HL-60/S4 treated with retinoic acid at 250 ng/mL for 4 days and 3 days (cell line): ENCODE measurements around the gene ACSF2.
"Not testable (repeated sequence)": the region's sequence is repeated elsewhere in the genome, so short reads cannot be mapped to it uniquely, and the experiment has no call there.

Source experiments
- in situ Hi-C: fragments of 300-500 bp; cut with MboI; formaldehyde crosslinking; loops from 2 replicates; pipeline ENCODE4 v1.7.0; 2022; ENCODE audit warnings: low sequenced_read_pairs

The ACSF2 gene

GRCh38 chr17:50425682-50426471 is at the start of gene ACSF2:
Gene ACSF2, plus strand, starts transcription at chr17:50426218. Its CDS starts 44 bp downstream, at chr17:50426262.
- in situ Hi-C loops = no loop called here

- in situ Hi-C loops = no loop called here
Observed at GRCh38 chr17:50379351-50380132, 46.5 kb upstream of the ACSF2 start.

- in situ Hi-C loops = no loop called here
Observed at GRCh38 chr17:50380369-50381259, 45.4 kb upstream of the ACSF2 start.

- in situ Hi-C loops = no loop called here
Observed at GRCh38 chr17:50381260-50381815, 44.7 kb upstream of the ACSF2 start.

- in situ Hi-C loops = no loop called here
Observed at GRCh38 chr17:50381920-50382319, 44.1 kb upstream of the ACSF2 start.

- in situ Hi-C loops = no loop called here
Observed at GRCh38 chr17:50382931-50383330, 43.1 kb upstream of the ACSF2 start.

GRCh38 chr17:50386510-50386909 is 39.5 kb upstream of the ACSF2 start:
- in situ Hi-C loops = no loop called here

GRCh38 chr17:50388728-50389127 is 37.3 kb upstream of the ACSF2 start:
- in situ Hi-C loops = no loop called here

GRCh38 chr17:50389534-50389933 is 36.5 kb upstream of the ACSF2 start:
- in situ Hi-C loops = no loop called here

- in situ Hi-C loops = no loop called here
Observed at GRCh38 chr17:50392621-50393020, 33.4 kb upstream of the ACSF2 start.

GRCh38 chr17:50393700-50394099 is 32.3 kb upstream of the ACSF2 start:
- in situ Hi-C loops = no loop called here

- in situ Hi-C loops = no loop called here
Observed at GRCh38 chr17:50394711-50395110, 31.3 kb upstream of the ACSF2 start.

- in situ Hi-C loops = no loop called here
Observed at GRCh38 chr17:50396261-50397110, 29.5 kb upstream of the ACSF2 start.

- in situ Hi-C loops = no loop called here
Observed at GRCh38 chr17:50397111-50397918, 28.7 kb upstream of the ACSF2 start, which contains the start of gene LRRC59. Gene LRRC59, minus strand, starts transcription at chr17:50397523. Its CDS starts 206 bp downstream, at chr17:50397317.

- in situ Hi-C loops = no loop called here
Observed at GRCh38 chr17:50397919-50398285, 28.1 kb upstream of the ACSF2 start.

- in situ Hi-C loops = not testable (repeated sequence)
Observed at GRCh38 chr17:50398672-50399071, 27.3 kb upstream of the ACSF2 start.

- in situ Hi-C loops = not testable (repeated sequence)
Observed at GRCh38 chr17:50399591-50399990, 26.4 kb upstream of the ACSF2 start.

- in situ Hi-C loops = not testable (repeated sequence)
Observed at GRCh38 chr17:50405351-50405750, 20.7 kb upstream of the ACSF2 start.

GRCh38 chr17:50406578-50406977 is 19.4 kb upstream of the ACSF2 start:
- in situ Hi-C loops = no loop called here
